ENCODE results near the gene ZNF839.

The ZNF839 gene

DNA sequence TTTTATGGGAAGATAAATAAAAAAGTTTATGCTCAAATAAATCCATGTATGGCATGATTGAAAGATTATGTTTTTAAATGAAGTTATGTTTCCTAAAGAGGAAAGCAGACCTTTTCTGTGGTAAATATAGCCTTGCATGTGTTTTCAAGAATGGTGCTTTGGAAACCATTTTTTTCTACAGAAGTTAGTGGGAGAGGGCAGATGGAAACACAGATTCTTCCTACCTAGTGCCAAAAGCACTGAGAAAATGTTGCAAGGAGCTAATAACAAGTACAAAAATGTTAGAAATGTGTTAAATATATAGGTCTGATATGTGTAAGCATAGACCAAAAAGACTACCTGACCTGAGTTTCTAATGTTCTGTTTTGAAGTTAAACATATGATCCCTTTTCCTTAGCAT is 67.5 kb downstream of the ZNF839 start:
- DNase-seq (ENCODE audit: low spot score), result no peak

DNA sequence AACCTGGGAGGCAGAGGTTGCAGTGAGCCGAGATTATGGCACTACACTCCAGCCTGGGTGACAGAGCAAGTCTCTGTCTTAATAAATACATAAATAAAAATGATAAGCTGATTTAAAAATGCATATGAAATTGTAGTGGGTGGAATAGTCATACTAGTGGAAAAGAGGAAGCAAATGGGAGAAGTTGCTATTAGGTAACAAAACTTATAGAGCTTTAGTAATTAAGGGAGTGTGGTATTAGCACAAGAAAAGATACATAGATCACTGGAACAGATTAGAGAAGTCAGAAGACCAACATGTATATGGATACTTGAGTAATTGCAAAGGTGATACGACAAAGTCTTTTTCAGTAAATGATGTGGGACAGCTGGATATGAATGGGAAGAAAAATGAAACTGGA is 69.7 kb downstream of the ZNF839 start:
- no peak for DNase-seq (ENCODE audit: low spot score)

GRCh38 chr14:102390064-102390855 is 70.7 kb downstream of the ZNF839 start:
- peak; percentile 54 for DNase-seq (ENCODE audit: low spot score)

Measured in globus pallidus (tissue), 1 donor.